ENCODE measurements around the gene C19orf47.
"Not testable (repeated sequence)": the region's sequence is repeated elsewhere in the genome, so short reads cannot be mapped to it uniquely, and the experiment has no call there.

C19orf47 gene

DNA sequence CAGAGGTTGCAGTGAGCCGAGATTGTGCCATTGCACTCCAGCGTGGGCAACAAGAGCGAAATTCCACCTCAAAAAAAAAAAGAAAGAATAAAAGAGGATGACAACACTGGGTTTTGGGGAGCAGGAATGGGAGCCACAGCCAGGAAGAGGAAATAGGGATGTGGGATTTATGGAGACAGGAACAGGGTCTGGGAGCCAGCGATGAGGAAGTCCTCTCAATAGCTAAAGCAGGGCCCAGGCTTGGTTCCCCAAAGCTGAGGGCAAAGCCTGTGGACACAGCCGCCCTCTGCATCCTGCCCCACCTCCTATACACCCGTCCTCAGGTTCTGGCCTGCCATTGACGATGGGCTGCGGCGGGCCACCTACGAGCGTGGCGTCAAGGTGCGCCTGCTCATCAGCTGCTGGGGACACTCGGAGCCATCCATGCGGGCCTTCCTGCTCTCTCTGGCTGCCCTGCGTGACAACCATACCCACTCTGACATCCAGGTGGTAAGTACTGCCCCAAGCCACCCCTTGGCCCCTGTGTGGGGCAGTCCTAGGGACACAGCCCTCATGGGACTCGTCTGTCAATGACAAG lies 28.2 kb upstream of the C19orf47 start:
- H3K4me3 ChIP-seq (ENCODE audit: low read length) = no peak overlapping the region
- no peak for DNase-seq (ENCODE audit: low read depth)
- TF ChIP-seq, protein P1, sequence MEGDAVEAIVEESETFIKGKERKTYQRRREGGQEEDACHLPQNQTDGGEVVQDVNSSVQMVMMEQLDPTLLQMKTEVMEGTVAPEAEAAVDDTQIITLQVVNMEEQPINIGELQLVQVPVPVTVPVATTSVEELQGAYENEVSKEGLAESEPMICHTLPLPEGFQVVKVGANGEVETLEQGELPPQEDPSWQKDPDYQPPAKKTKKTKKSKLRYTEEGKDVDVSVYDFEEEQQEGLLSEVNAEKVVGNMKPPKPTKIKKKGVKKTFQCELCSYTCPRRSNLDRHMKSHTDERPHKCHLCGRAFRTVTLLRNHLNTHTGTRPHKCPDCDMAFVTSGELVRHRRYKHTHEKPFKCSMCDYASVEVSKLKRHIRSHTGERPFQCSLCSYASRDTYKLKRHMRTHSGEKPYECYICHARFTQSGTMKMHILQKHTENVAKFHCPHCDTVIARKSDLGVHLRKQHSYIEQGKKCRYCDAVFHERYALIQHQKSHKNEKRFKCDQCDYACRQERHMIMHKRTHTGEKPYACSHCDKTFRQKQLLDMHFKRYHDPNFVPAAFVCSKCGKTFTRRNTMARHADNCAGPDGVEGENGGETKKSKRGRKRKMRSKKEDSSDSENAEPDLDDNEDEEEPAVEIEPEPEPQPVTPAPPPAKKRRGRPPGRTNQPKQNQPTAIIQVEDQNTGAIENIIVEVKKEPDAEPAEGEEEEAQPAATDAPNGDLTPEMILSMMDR (IDR thresholded peaks at IDR 0.05; ENCODE audit: insufficient read depth, low read depth, low read length, missing control alignments) = no peak

DNA sequence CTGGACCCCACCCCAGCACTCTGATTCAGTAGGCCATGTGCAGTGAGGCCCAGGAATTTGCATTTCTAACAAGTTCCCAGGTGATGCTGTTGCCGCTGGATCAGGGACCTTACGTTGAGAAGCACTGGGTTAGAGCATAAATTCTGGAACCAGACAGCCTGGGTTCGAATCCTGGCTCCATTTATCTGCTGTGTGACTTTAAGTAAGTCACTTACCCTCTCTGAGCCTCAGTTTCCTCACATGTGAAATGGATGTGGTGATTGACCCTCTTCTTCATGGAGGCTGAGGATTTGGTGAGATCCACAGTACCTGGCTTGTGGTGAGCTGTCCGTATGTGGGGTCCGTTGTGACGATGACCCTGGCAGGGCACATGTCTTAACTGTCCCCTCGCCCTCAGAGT lies 25.9 kb upstream of the C19orf47 start:
- H3K4me3 ChIP-seq (ENCODE audit: low read length) = no peak overlapping the region
- TF ChIP-seq, protein P1 (IDR thresholded peaks at IDR 0.05; ENCODE audit: insufficient read depth, low read depth, low read length, missing control alignments) = no peak
- DNase-seq (ENCODE audit: low read depth) = no peak

DNA sequence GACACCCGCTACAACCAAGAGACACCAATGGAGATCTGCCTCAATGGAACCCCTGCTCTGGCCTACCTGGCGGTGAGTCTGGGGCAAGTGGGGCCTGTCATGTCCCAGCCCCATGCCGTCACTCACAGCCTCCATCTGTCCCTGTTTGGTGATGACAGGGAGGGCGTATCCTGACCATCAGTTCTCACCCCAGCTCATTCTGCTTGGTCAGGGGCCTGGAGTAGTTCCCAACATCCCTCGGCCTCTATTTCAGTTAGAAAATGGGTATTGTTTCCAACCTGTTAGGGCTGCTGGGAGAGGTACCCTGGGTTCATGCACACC lies 23.6 kb upstream of the C19orf47 start:
- TF ChIP-seq, protein P1 (IDR thresholded peaks at IDR 0.05; ENCODE audit: insufficient read depth, low read depth, low read length, missing control alignments) = no peak
- H3K4me3 ChIP-seq (ENCODE audit: low read length) = no peak overlapping the region
- no peak for DNase-seq (ENCODE audit: low read depth)

DNA sequence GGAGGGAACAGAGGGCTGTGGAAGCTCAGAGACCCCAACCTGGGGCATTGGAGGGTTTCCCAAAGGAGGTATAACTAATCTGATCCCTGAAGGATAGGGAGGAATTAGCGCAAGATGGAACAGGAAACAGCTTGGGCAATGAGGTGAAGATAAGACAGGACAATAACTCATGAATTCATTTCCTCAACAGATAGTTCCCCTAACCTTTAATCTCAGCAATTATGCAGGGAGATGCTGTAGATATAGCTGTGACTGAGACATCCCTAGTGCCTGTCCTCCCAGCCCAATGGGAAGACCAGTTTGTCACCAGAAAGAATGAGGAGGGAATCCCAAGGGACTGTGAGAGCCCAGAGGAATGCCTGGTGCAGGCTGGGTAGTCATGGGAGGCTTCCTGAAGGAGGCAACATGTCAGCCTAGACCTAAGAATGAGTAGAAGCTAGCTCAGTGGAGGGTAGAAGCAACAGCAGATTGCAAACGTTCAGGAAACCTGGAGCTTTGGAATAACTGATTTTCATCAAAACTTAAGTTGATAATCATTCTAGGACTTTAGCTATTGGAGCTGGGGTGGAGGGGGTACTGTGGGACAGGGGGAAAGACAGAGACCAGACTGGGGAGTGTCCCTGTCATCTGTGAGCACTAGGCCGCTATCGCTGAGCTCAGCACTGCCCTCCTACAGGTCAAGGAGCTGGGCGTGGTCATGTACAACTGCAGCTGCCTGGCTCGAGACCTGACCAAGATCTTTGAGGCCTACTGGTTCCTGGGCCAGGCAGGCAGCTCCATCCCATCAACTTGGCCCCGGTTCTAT lies 23.0 kb upstream of the C19orf47 start:
- no peak for DNase-seq (ENCODE audit: low read depth)
- TF ChIP-seq, protein P1 (IDR thresholded peaks at IDR 0.05; ENCODE audit: insufficient read depth, low read depth, low read length, missing control alignments) = no peak
- no peak overlapping the region for H3K4me3 ChIP-seq (ENCODE audit: low read length)

DNA sequence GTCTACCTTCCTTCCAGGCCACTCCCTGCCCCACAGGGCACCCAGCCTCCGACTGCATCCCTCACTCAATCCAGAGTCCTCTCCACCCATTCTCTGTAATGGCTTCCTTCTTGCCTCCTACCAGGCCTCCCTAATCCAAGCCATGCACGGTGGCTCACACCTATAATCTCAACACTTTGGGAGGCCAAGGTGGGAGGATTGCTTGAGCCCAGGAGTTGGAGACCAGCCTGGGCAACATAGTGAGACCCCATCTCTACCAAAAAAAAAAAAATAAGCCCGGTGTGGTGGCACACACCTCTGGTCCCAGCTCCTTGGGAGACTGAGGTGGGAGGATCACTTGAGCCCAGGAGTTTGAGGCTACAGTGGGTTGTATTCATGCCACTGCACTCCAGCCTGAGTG lies 22.1 kb upstream of the C19orf47 start:
- H3K4me3 ChIP-seq (ENCODE audit: low read length); DNase-seq (ENCODE audit: low read depth): not testable (repeated sequence)

DNA sequence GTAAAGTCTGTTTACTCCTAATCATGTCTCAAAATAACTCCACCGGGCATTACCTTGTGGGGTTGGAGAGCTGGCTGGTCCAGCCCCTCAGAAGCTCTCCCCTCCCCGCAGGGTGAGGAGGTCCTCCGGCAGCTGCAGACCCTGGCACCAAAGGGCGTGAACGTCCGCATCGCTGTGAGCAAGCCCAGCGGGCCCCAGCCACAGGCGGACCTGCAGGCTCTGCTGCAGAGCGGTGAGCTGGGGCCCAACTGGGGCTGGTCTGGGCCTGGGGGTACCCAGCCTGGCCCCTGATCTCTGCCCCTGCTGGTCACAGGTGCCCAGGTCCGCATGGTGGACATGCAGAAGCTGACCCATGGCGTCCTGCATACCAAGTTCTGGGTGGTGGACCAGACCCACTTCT lies 21.6 kb upstream of the C19orf47 start:
- DNase-seq (ENCODE audit: low read depth) = no peak
- TF ChIP-seq, protein P1 (IDR thresholded peaks at IDR 0.05; ENCODE audit: insufficient read depth, low read depth, low read length, missing control alignments) = no peak
- H3K4me3 ChIP-seq (ENCODE audit: low read length) = no peak overlapping the region

DNA sequence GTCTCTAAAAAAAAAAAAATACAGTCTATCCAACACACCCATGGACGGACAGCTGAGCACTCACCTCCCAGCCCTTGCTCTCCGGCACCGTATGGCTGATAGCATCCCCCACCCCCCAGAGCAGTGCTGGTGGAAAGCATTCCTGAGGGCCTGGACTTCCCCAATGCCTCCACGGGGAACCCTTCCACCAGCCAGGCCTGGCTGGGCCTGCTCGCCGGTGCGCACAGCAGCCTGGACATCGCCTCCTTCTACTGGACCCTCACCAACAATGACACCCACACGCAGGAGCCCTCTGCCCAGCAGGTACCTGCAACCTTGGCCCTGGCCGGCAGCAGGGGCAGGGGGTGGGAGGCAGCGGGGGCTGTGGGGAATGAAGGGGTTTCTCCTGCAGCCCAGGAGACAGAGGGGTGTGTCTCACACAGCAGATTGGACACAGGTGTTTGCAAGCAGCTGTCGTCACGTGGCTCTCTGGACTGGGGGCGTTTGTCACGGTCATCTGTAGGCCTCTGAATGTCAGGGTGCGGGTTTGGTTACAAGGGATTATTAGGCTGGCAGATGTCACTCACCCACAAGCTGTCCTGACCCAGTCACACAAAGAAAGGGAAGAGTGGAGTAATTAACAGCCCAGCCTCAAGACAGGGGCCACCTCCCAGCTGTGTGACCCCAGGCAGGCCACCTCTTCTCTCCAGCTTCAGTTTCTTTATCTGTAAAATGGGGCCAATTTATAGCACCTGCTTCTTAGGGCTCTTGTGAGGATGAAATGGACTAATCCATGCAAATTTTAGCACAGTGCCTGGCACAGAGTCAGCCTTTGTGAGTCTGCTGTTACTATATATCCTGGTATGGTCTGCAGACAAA lies 19.6 kb upstream of the C19orf47 start:
- DNase-seq (ENCODE audit: low read depth) = no peak
- no peak overlapping the region for H3K4me3 ChIP-seq (ENCODE audit: low read length)
- TF ChIP-seq, protein P1 (IDR thresholded peaks at IDR 0.05; ENCODE audit: insufficient read depth, low read depth, low read length, missing control alignments) = no peak
